Spleen (tissue), 7 donors: ENCODE results near the gene MIAT.

ENCODE experiments used
- CTCF ChIP-seq, 11 experiments: fragments of 200-600 bp in 7 of 11; fragments of 450-650 bp in 4 of 11; sonication (generic) in 4 of 11; IDR thresholded peaks in 8 of 11; conservative IDR thresholded peaks in 3 of 11; 1 replicate in 7 of 11; 2 replicates in 4 of 11; pipeline versions ENCODE4 v1.4.0 to v1.8.0; 2016 to 2021; ENCODE audit warnings: antibody characterized with exemption in 11 of 11, inconsistent platforms in 4 of 11, mild to moderate bottlenecking in 1 of 11
- POLR2A ChIP-seq, 3 donors: fragments of 450-650 bp; IDR thresholded peaks; one replicate each; pipeline ENCODE4 v1.5.1; 2017; ENCODE audit warnings: antibody characterized with exemption in 3 of 3, mild to moderate bottlenecking in 1 of 3
- POLR2AphosphoS5 ChIP-seq, 3 donors: sonication (generic); formaldehyde crosslinking; IDR thresholded peaks; one replicate each; pipeline ENCODE4 v1.5.1; 2017; ENCODE audit warnings: antibody characterized with exemption in 3 of 3
- donor health status: DM: no; HTN: no; CAD: no; lungs with moderate emphysema.
- donor health status: DM: no; HTN: no; CAD: no.
- donor health status: DM: no; HTN: no; CAD: no.

DNA sequence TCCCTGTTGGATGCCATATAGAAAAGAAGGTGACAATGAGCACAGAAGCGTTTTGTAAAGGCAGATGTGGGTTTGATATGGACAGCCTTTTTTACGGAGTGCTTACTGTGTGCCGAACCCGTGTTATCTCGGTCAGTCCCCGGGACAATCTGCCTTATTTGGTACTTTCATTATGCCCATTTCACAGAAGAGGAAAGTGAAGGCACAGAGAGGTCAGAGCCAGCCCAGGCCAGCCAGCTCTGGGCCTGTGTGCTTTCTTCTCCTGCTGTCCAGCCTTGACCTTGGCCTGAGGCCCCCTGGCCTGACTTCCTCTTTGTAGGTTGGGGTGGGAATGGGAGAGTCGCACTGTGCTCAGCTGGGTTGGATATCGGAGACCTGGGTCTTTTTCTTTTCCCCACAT, 38.9 kb upstream of the MIAT start:
- TF ChIP-seq CTCF (IDR thresholded peaks at IDR 0.05 in 8 of 11, conservative IDR thresholded peaks at IDR 0.05 in 3 of 11) (no peak), POLR2A (IDR thresholded peaks at IDR 0.05) (no peak), POLR2AphosphoS5 (IDR thresholded peaks at IDR 0.05) (no peak)
